Stimulated activated CD8-positive, alpha-beta memory T cell treated with anti-CD3 and anti-CD28 coated beads, Interleukin-15, amount 100 ng/mL, for 24 hours (primary cell): ENCODE results near the gene DACT1.
"Not testable (repeated sequence)": the region's sequence is repeated elsewhere in the genome, so short reads cannot be mapped to it uniquely, and the experiment has no call there.

Experiments
- DNase-seq: peaks from one replicate; pipeline ENCODE4 v3.0.0-alpha.2; 2020; ENCODE audit warnings: low read depth

DACT1 gene, protein sequence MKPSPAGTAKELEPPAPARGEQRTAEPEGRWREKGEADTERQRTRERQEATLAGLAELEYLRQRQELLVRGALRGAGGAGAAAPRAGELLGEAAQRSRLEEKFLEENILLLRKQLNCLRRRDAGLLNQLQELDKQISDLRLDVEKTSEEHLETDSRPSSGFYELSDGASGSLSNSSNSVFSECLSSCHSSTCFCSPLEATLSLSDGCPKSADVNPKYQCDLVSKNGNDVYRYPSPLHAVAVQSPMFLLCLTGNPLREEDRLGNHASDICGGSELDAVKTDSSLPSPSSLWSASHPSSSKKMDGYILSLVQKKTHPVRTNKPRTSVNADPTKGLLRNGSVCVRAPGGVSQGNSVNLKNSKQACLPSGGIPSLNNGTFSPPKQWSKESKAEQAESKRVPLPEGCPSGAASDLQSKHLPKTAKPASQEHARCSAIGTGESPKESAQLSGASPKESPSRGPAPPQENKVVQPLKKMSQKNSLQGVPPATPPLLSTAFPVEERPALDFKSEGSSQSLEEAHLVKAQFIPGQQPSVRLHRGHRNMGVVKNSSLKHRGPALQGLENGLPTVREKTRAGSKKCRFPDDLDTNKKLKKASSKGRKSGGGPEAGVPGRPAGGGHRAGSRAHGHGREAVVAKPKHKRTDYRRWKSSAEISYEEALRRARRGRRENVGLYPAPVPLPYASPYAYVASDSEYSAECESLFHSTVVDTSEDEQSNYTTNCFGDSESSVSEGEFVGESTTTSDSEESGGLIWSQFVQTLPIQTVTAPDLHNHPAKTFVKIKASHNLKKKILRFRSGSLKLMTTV

DNA sequence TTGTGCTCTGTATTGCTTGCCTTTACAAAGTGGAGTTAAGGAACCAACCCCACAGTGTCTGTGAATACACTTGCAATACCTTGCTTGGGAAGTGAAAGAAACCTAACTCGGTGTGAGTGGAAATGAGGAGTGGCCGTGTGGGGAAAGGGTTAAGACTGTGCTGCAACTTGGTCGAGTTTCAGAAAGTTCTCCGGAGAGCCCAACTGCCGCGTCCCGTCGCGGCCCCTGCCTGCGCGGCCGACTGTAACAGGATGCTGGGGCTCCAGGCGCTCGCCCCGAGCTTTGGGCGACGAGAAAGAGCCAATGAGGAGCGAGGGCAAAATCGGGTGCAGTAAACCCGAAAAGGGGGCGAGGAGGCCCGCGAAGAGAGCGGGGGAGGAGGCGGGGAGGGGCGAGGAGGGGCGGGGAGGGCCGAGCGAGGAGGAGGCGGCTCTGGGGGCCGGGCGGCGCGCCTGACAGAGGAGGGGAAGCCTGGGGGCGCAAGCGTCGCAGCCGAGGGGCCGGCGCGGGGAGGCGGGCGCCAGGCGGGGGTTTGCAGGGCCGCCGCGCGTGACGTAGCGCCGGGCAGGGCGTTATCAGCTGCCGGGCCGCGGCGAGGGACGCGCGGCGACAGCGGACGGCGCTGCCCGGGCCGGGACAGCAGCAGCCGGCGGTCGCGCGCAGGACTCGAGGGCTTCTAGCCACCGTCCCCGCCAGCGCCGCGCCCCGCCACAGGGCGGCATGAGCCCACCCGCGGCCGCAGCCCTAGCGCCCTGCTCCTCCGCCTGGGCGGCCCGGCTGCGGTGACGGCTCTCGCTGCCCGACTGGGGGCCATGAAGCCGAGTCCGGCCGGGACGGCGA is at the start of gene DACT1:
DACT1 (plus strand) TSS at position 572 of the 840 bp plus-strand sequence; CDS start at position 813, 241 bp downstream.
- no peak for DNase-seq

DNA sequence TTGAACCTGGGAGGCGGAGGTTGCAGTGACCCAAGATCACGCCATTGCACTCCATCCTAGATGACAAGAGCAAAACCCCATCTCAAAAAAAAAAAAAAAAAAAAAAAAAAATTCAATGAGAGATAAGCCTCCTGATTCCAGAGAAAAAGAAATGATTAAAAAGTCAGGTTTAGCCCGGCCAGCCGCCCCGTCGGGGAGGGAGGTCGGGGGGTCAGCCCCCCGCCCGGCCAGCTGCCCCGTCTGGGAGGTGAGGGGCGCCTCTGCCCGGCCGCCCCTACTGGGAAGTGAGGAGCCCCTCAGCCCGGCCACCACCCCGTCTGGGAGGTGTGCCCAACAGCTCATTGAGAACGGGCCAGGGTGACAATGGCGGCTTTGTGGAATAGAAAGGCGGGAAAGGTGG is 49.4 kb upstream of the DACT1 start:
- not testable (repeated sequence) for DNase-seq

DNA sequence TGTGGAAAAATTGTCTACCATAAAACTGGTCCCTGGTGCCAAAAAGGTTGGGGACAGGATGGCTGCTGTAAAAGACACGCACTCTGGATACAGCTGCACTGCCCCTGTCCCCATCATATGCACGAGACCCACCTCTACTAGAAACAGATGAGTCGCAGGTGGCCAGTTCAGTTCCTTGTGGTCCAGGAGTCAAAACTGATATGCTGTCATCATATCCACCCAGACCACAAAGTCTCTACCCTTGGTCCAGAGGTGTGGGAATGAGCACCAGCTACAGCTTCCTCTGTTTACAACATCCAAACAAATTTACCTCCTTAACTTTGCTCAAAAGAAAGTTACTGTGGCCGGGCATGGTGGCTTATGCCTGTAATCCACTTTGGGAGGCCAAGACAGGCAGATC is 43.8 kb upstream of the DACT1 start:
- DNase-seq: no peak

DNA sequence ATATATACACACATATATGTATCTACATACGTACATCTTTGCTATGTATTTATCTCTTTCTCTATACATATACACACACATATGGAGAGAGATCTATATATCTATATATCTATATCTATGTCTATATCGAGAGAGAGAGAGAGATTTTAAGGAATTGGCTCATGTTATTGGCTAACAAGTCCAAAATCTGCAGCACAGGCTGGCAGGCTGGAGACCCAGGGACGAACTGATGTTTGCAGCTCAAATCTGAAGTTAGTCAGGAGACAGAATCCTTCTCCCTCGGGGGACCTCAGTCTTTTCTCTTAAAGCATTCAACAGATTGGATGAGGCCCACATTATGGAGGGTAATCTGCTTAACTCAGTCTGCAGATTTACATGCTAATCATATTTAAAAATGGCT is 40.7 kb upstream of the DACT1 start:
- DNase-seq: no peak

DNA sequence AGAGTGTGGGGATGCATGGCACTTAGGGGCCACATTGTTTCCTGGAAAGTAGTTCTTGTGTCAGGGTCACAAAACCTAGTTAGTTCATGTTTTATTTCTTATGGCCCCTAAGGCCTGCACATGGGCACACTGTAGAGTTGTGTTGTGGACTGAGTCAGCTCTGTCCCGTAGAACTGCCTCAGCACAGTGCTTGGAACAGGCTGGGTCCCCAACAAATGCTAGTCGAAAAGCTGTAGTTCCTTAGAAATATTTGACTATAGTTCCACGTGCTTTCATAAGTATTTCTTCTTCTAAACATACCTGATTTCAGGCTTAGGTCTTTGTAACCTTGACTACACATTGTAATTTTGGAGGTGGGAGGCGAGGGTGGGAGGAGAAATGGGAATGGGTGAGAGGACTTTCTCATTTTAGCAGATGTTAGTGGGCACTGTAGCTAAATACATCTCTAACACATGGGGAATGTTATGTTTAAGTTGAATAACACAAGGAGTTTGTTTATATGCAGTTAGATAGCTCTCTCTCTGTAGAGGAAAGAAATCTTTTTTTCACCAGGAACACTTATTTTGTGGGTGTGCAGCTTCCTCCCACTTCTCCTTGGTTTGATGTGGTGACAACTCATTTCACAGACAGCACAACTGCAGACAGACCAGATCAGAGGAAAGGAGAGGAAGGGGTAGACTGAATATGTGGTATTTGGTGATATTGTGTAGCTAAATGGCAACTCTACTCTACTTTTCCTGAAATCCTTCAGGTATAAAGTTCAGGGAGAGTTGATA is 39.5 kb upstream of the DACT1 start:
- no peak for DNase-seq

DNA sequence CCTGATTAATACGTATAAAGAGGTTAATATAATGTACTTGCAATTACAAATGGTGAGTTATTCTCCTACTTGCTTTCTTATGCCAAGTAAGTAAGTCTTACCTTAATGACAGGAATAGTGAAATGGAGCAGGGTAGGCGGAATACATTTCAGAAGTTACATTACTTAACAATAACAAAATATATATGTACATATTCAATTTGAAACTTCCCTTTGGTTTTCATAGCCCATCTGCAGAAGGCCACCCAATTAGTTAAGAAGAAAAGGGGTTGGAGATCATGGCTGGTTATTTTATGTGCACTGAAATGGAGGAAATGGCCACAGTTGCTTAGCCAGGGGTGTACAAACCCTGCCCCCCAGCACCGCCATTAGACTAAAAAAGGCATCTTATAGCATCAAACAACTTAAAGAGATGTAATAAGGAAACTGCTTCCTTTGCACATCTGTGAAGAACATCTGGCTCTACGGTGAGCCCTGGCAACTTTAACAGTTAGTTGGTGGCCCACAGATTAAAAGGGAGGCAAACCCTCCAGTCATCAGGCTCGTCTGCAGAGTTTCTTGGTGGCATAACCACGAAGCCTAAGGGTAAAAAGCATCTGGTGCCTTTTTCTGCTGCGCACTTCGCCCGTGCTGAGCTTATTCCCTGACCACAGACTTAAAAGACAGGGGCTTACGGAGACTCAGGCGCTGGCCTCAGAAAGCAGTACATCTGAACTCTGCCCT is 38.8 kb upstream of the DACT1 start:
- DNase-seq: no peak

DNA sequence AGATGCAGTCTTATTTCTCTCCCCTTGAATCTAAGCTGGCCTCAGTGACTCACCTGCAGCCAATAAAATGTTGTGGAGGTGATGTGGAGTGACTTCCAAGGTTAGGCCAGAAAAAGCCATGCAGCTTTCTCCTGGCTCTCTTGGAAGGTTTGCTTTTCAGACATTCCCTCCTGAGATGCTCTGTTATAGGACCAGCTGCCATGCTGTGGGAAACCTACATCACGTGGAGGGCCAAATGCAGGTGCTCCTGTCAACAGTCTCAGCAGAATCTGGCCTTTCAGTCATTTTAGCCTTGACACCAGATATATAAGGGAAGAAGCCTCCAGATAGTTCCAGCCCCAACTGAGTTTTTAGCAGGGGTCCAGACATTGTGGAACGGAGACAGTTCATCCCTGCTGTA is 38.1 kb upstream of the DACT1 start:
- no peak for DNase-seq

DNA sequence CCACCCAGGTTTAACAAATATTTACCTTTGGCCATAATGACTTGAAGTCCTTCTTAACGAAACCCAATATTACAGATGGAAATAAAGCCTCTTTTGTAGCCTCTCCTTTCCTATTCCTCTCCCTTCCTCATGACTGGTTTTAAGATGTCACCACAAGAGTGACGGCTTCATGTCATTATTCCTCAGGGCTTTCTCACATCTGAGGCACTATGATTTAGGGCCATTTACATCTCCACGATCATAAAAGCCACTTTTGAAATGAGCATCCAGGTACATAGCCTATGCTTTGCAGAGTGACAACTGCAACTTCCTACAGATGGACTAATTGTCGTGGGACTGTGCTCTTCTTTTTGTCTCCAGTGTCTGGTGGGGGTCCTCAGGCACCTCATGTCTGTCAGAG is 32.3 kb upstream of the DACT1 start:
- no peak for DNase-seq

DNA sequence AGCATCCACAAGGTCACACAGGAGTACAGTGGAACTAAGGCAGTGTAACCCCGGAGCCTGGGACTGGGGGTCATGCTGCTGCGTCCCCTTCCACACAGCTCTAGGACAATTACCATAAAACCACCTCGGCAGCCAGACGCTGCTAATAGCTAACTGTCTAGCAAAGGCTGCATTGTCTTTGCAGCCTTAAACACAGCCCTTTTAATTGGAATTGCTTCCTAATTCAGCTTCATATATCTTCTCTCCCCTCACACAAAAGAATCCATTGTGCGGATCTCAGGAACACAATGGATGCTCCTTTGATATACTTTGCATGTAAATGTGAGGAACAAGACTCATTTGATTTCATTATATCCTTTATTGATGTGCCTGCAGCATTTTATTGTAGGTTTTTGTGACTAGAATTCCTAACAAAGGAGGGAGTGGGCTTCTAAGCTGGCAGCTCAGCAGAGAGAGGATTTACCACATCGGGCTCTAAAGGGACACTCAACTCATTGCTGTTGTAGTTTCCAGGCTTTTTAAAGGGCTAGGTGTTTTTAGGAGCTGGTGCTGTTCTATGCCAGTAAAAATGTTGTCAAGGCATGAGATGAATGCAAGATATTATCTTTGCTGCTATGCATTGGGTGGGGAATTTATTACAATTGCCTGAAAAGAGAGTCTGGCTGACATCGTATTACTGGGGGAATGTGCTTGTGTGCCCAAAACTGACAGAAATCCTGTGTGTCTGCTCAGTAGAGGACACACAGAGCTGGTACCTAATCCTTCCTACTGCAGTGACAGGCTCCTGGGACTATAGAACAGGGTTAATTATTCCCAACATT is 30.4 kb upstream of the DACT1 start:
- DNase-seq: no peak

DNA sequence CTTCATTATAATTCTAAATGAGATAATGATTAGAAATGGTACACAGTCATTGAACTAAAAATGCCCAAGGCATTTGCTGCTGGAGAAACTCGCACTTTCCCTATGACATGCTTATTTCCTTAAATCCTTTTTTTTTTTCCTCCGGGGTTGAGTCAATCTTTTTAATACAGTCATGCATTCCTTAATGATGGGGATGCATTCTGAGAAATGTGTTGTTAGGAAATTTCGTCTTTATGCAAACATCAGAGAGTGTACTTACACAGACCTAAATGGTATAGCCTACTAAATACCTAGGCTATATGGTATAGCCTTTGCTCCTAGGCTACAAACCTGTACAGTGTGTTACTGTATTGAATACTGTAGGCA is 29.8 kb upstream of the DACT1 start:
- no peak for DNase-seq

DNA sequence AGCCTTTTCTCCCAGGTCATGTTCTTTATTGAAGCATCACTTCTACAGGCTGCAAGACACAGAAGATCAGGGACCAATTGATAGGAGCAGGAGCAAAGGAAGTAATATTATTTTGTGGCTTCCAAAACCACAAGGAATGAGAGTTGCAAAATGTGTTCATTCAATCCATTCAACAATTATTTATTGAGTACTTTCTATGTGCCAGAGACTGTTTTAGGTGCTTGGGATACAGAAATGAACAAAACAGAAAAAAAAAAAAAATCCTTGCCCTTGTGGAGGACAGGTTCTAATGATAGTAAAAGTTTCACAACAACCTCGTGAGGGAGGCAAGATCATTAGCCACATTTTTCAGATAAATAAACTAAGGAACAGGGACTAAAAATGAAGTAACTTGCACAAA is 20.1 kb upstream of the DACT1 start:
- DNase-seq: no peak

DNA sequence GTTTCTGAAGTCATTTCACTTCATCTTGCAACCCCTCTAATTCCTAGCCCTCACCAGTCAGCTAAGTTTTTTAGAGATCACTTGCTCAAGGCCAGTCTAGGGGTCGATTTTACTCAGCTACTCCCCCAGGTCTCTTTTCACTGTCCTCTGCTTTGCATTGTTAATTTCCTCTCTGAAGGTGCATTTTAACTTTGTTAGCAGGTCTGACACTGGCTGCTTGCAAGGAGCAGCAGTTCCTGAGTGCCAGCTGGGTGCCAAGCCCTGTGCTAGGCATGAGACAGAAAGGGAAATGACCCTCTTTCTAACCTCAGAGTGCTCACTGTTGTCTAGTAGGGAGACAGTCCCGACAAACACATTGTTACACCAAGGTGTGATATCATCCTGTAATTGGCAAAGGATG is 17.8 kb upstream of the DACT1 start:
- DNase-seq: no peak

DNA sequence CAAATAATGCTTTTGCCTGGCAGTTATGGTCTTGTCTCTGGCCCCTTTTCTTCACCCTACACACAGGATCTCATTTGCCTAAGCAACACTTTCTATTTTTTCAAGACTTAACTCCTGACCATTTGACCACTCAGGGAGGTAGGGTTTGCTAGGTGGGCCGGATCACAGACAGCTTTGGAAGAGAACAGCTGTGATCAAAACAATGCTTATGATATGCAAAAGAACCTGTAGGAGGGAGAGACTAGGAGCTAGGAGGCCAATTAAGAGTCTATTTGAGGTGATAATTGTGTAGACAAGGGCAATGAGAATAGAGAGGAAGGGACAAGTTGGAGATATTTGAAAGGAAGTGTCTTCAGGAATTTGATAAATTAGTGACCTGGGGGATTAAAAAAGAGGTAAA is 12.3 kb upstream of the DACT1 start:
- no peak for DNase-seq

DNA sequence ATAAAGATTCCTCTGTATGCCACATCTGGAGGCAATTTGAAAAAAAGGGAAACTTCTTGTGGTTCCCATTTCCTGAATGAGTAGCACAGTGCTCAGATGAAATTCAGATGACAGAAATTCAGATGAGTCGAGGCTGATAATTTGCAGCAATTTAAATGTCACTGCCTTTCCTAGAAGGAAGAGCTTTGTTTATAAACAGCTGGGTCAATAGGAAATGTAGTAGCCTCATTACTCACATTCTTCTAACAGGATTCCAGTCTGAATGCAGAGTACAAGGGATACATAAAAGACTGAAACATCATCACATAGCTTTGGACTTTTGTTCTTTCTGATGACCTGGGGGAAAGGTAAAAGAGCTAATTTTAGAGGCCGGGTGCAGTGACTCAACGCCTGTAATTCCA is 11.3 kb upstream of the DACT1 start:
- DNase-seq: no peak

DNA sequence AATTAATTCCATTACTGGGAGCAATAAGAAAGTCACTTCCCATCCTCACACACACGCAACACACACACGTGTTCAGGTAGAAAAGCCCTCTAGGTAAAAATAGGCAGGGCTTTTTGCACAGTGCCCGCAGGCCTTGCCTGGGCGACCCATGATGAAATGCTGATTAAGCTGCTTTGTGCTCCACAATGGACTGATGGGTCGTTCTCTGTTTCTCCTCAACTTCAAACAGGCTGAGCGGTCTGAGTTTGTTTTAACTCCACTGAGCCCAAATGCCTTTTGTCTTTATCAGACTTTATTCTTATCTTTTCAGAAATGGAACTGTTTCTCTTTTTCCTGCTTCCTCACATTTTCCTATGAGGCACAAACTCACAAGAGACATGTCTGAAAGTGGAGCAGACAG is 9.4 kb upstream of the DACT1 start:
- no peak for DNase-seq

DNA sequence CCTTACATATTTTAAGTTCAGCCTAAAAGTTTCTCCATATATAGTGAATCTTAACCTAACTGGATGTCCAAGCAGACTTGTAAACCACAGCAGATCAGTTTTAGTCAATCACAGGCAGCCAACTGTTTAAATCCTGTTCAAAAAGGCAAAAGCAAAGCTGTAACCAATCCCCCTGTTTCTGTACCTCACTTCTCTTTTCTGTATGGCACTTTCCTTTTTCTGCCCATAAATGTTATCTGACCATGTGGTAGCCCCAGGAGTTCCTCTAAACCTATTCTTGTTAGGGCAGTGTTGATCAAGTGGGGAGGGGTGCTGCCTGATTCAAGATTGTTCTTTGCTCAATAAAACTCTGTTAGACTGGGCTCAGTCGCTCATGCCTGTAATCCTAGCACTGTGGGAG is 8.5 kb upstream of the DACT1 start:
- no peak for DNase-seq

DNA sequence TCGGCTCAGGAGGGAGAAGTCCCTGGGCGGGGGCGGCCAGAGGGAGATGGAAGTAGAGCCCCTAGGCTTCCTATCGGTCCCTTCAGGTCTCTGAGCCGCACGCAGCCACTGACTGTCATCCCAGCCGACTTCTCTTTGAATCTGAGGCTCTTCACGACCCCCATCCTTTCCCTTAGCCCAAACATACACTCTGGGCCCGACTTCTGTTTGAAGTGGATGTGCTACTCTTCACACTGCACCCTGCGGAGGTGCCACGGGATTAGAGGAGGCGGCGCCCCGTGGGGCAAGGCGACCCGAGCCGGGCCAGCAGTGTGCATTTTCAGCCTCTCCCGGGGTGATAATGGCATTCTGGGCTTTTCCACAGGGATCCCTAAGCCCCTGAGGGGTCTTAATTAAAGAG is 6.0 kb upstream of the DACT1 start:
- no peak for DNase-seq

DNA sequence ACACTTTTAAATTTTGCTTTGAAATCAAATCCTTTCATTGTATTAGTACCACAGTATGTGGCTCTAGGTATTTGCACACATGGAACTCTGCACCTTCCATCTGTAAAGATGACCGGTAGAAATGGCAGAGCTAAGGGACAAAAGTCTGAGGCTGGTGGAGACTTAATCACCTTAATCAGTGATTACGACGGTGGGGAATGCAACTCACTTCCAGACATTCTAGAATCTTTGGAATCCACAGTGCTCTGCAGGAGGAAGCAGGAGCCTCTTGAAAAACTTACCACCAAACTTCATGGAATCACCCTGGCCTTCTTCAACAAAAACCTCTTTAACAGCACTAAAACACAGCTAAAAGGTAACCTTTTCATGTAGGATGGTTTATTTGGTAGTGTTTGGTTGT is 3.9 kb upstream of the DACT1 start:
- no peak for DNase-seq

DNA sequence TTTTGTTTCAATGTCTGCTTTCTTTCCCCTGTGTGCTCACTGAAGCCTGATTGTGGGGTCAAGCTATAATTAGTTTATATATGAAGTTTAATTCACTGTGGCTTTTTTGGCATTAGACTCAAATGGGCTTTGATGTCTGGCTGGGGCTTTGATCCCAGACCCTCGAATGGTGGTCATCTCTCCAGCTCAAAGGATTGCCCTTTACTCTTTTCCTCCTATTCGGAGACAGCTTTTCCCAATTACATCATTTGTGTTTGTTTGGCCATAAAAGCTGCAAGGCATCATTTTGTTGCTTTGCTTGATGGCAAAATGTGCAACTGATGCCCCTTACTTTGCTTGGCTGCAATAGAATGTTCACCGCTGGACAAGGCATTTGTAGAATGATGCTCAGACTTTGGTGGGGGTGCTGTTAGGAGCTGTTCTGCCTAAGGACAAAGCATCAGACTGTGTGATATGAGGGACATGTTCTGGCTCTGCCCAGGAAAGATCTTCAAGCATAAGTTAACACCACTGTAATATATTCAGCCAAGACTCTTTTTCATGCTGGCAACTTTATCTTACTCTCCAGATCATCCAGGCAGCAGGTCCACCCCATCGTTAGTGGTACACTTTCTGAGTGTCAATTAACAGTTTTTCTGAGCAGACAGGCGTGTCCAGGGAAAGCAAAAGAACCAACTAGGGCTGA is 3.2 kb upstream of the DACT1 start:
- DNase-seq: no peak
